ENCODE results near the gene C10orf71.

C10orf71 gene

DNA sequence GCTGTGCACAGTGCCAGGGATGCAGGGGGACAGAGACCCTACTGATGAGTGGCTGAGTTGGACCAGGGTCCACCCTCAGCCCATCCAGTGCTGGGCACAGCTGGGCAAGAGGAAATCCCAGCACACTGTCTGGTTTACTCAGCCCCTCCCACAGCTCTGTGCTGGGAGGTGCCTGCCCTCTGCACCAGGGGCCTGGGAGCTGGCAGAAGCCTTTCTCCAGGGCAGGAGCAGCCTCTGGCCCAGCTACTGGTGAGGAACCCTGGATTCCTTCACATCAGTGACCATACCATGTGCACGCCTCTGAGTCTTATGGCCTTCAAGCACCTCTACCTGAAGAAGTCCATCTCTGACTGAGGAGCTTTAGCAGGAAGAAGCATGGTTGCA, 25.9 kb upstream of the C10orf71 start:
- DNase-seq (ENCODE audit: low spot score): no peak

GRCh38 chr10:49273626-49274025, 25.3 kb upstream of the C10orf71 start:
- no peak for DNase-seq (ENCODE audit: low spot score)

GRCh38 chr10:49274886-49275285, 24.1 kb upstream of the C10orf71 start:
- DNase-seq (ENCODE audit: low spot score): no peak

- DNase-seq (ENCODE audit: low spot score): no peak
These were observed 23.1 kb upstream of the C10orf71 start for GRCh38 chr10:49275896-49276295.

DNA sequence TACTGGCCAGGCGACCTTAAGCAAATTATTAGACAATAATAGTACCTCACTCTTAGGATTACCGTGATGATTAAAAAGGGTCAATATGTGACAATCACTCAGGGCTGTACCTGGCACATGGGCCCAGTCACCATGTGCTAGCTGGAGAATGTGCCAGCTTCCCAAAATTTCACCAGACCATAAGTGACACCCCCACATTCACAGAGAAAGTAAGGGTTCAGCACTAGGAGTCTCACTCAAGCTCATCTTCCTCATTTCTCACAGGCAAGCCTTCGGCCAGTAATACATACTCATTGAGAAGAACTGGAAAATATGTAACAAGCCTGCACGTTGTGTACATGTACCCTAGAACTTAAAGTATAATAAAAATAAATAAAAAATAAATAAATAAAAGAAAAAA, 22.4 kb upstream of the C10orf71 start:
- no peak for DNase-seq (ENCODE audit: low spot score)

GRCh38 chr10:49277973-49278372, 21.0 kb upstream of the C10orf71 start:
- DNase-seq (ENCODE audit: low spot score): no peak

DNA sequence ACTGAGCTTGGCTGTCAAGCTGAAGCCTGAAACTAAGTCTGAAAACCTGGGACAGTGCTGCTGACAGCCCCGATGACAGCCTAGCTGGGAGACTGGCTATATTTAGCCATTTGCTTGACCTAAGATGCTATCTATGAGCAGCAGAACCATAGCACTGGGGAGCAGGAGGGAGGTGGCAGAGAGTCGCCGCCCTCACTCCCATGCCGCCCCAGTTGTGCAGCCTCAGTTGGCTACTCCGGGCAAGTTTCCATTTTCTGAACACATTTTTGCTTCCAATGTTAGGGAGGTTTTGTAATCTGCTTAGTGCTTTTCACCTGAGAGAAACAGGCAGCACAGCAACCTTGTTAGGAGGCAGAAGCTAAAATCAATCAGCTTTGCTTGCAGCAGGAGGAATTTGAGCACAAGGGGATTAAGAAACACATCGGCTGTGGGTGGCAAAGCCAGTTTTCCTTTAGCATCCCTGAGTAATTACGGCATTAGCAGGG, 20.4 kb upstream of the C10orf71 start:
- no peak for DNase-seq (ENCODE audit: low spot score)

- DNase-seq (ENCODE audit: low spot score): no peak
These were observed 19.7 kb upstream of the C10orf71 start for GRCh38 chr10:49279015-49279880.

DNA sequence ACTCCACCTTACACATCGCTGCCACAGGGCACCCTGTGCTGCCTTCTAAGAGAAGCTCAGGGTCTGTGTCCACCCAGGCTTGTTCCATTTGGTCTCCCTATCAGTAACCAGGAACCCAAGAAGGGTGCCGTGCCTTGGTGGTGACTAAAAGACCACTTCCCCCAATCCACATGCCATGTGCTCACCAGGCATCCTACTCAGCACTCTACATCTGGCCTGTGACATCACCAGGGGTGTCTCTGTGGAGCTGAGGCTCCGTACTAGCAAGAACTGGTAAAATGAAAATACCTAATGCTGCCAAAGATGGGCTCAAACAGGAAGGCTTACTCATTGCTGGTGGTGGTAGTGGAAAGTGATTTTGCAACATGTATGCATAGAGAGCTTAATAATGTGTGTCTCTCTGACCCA, 19.0 kb upstream of the C10orf71 start:
- DNase-seq (ENCODE audit: low spot score): no peak

DNA sequence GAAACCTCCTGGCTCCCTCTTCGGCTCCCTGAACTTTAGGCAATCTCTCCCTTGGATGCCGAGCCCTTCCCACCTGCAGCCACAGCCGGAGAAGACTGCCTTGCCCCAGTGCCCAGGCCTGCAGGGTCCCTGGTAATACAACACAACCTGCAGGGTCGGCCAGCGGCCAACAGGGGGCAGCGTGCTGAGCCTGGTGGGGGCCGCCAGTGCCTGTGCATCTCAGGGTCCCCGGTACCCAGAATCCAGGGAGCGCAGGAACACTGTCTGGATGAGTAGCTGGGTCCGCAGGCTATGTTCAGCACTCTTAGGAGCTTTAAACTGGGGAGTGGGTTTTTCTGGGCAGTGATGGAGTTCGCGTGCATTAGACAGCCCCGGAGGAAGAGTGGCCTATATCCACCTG, 17.5 kb upstream of the C10orf71 start:
- DNase-seq (ENCODE audit: low spot score): no peak

GRCh38 chr10:49282306-49282705, 16.7 kb upstream of the C10orf71 start:
- no peak for DNase-seq (ENCODE audit: low spot score)

DNA sequence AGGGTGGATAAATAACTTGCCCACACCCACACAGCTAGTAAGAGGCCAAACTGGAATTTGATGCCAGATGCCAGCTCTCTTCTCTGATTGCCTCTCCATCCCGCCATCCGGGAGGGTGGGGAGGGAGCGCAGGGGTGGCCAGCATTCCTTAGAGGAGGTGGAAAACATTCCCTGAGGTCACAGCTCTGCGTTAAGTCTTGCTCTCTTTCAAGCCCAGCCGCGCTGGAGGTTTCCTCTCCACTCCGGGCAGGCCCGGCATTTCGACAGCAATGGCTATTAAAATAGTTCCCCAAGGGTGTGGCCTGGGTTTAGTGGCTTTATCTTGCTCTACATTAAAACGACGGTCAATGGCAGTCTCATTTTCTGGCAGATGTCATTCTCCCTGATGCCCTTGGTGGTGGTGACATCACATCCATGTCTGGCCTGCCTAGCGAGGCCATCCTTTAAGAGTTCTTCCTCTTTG, 16.1 kb upstream of the C10orf71 start:
- no peak for DNase-seq (ENCODE audit: low spot score)

DNA sequence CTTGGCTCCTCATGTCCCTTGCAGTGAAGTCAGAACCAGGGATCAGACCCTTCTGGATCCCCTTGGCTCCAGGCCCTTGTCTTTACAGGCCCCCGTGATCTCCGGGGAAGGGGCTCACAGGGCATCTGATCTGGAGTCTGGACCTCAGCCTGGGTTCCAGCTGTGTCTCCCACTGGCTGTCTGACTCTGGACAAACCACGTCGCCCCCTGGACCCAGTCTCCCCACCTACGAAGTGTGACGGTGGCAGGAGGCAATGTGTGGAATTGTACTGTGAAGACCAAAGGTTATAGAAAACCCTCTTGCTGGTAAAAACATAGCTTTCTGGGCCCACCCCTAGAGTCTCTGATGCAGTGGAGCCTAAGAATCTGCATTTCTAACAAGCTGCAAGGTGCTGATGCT, 15.5 kb upstream of the C10orf71 start:
- no peak for DNase-seq (ENCODE audit: low spot score)

- no peak for DNase-seq (ENCODE audit: low spot score)
These were observed 14.6 kb upstream of the C10orf71 start for GRCh38 chr10:49284356-49284755.

GRCh38 chr10:49285232-49285631, 13.7 kb upstream of the C10orf71 start:
- DNase-seq (ENCODE audit: low spot score): no peak

- DNase-seq (ENCODE audit: low spot score): no peak
These were observed 12.3 kb upstream of the C10orf71 start for GRCh38 chr10:49286686-49287085.

- DNase-seq (ENCODE audit: low spot score): no peak
These were observed 11.2 kb upstream of the C10orf71 start for GRCh38 chr10:49287689-49288340.

DNA sequence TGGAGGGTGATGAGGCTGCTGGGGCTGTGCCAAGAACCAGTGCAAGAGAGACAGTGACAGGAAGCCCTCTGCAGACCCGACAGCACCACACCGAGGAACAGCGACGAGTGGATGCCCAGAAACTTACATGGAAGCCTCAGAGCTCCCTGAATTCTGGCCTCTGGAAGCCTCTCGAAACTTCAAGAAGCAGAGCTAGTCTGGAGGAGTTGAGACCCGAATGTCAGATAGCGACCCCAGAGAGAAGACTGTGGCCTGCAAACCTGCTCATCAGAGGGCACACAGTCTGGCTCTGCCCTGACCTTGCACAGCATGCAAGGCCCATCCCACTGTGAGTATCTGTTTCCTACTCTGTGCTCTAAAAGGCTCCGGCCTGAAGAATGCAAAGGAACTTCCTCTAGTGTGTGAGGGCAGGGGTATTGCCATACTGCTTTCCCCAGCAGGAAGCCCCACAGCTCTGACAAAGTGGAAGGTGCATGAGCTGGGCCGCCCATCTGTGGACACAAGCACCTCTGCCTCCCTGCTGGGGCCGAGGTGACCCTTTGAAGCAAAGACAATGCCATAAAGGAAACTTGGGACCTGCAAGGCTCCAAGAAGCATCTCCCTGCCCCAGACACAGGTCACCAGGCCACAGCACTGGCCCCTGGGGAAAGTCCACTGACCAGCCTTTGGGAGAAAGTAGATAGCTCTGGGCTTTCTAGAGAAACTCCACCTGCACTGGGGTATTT, 10.5 kb upstream of the C10orf71 start:
- no peak for DNase-seq (ENCODE audit: low spot score)

- DNase-seq (ENCODE audit: low spot score): no peak
These were observed 9.5 kb upstream of the C10orf71 start for GRCh38 chr10:49289480-49289879.

DNA sequence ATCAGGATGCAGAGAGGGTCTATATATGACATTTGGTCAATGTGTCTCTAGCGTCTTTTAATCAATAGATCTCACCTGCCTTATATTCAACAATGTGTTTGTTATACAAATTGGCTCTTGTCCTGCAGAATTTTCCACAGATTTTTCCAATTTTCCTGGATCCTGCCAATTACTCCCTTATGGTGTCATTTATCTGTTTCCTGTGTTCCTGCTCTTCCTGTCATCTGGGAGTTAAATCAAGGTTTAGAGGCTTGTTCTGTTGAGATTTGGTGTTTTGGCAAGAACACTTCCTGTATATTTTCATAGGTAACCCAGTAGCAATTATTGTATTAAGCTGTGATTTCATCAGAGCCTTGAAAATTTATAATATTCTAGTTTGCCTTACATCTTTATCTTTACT, 8.8 kb upstream of the C10orf71 start:
- no peak for DNase-seq (ENCODE audit: low spot score)

- no peak for DNase-seq (ENCODE audit: low spot score)
These were observed 8.4 kb upstream of the C10orf71 start for GRCh38 chr10:49290607-49291006.

- no peak for DNase-seq (ENCODE audit: low spot score)
These were observed 6.3 kb upstream of the C10orf71 start for GRCh38 chr10:49292565-49293207.
